A673 (cell line): ENCODE data around the gene ICAM4. TPM values are rescaled to one million over a fixed set of nuclear protein-coding genes. Genes with fewer than 3 reads are reported as not detected.

Experiments
- BruUV-seq: library from RNA; stranded (reverse); fragments of 400-500 nt; replicated peaks from 2 replicates; lab custom pipeline; 2021; lab: Mats Ljungman, UMichigan
- CTCF ChIA-PET: fragments of 300-600 bp; sonication (Branson Sonifier 250); formaldehyde crosslinking; loops from one replicate; lab custom pipeline; 2022; ENCODE audit warnings: antibody characterized with exemption; lab: Charles Lee
- POLR2A ChIA-PET: fragments of 300-600 bp; sonication (Branson Sonifier 250); formaldehyde crosslinking; loops from one replicate; lab custom pipeline; 2022; ENCODE audit warnings: antibody characterized with exemption; ENCODE audit not compliant: low non-redundant PET; lab: Charles Lee
- DNase-seq: peaks from one replicate; pipeline ENCODE4 v3.0.0-alpha.2; 2015; ENCODE audit warnings: low spot score
- H3K27ac ChIP-seq: fragments of 200-600 bp; sonication (generic); 2 replicates; pipeline ENCODE4 v1.5.1; 2016; ENCODE audit warnings: mixed run types, low read depth, mild to moderate bottlenecking, mixed read lengths, antibody characterized with exemption, low read length; ENCODE audit not compliant: poor library complexity, severe bottlenecking
- H3K27me3 ChIP-seq: fragments of 200-600 bp; sonication (generic); replicated peaks from 2 replicates; pipeline ENCODE4 v1.6.1; 2017; ENCODE audit warnings: mixed run types, low read depth, mild to moderate bottlenecking, mixed read lengths, antibody characterized with exemption, low read length; ENCODE audit not compliant: insufficient read depth, poor library complexity
- H3K36me3 ChIP-seq: fragments of 200-600 bp; sonication (generic); 2 replicates; pipeline ENCODE4 v1.6.1; 2016; ENCODE audit warnings: mixed run types, mild to moderate bottlenecking, mixed read lengths, antibody characterized with exemption, low read length; ENCODE audit not compliant: insufficient read depth, poor library complexity, severe bottlenecking
- H3K4me1 ChIP-seq: fragments of 200-600 bp; sonication (generic); 2 replicates; pipeline ENCODE4 v1.6.1; 2017; ENCODE audit warnings: mixed run types, mild to moderate bottlenecking, mixed read lengths, antibody characterized with exemption, low read length; ENCODE audit not compliant: insufficient read depth, poor library complexity, severe bottlenecking
- H3K4me3 ChIP-seq: fragments of 200-600 bp; sonication (generic); 2 replicates; pipeline ENCODE4 v1.5.1; 2016; ENCODE audit warnings: low read depth, mixed run types, mild to moderate bottlenecking, mixed read lengths, low read length; ENCODE audit not compliant: poor library complexity, severe bottlenecking
- H3K9me3 ChIP-seq: fragments of 200-600 bp; sonication (generic); 2 replicates; pipeline ENCODE4 v1.6.1; 2016; ENCODE audit warnings: mixed run types, low read depth, mild to moderate bottlenecking, mixed read lengths, antibody characterized with exemption, low read length; ENCODE audit not compliant: poor library complexity, severe bottlenecking
- EZH2 ChIP-seq: fragments of 200-600 bp; sonication (generic); IDR thresholded peaks from 2 replicates; pipeline ENCODE4 v1.6.1; 2017; ENCODE audit warnings: borderline replicate concordance, low read depth, mild to moderate bottlenecking, mixed read lengths, antibody characterized with exemption, low read length; ENCODE audit not compliant: poor library complexity, severe bottlenecking
- intact Hi-C: fragments of 100-400 bp; cut with micrococcal nuclease; formaldehyde crosslinking; loops from one replicate; pipeline ENCODE4 v1.10.0; 2022; ENCODE audit not compliant: unreplicated experiment
- total RNA-seq: library from RNA; stranded (reverse); gene quantifications from 2 replicates; pipeline ENCODE4 v1.2.3, GENCODE V29; 2021
- TF ChIP-seq, protein P1 (sequence below): fragments of 300-800, 200-600 bp; sonication (generic); conservative IDR thresholded peaks from 2 replicates; pipeline ENCODE4 v1.5.1; 2017; ENCODE audit warnings: low read depth, mild to moderate bottlenecking, antibody characterized with exemption, low read length, moderate library complexity, mixed read lengths

The ICAM4 gene
- total RNA-seq, 1 experiment from 2014 or later: 0.58 TPM

DNA sequence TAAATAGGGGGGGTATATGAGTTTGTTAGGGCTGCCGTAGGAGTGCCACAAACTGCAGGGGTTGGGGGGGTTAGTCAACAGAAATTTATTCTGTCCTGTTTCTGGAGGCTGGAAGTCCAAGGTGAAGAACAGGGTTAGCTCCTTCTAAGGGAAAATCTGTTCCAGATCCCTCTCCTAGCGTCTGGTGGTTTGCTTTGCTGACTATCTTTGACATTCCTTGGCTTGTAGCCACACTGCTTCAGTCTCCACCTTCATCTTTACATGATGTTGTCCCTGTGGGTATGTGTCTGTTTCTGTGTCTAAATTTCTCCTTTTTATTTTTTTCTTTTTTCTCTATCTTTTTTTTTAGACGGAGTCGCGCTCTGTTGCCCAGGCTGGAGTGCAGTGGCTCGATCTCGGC is 24.0 kb upstream of the ICAM4 start:
- no peak for TF ChIP-seq EZH2
- TF ChIP-seq, protein P1, sequence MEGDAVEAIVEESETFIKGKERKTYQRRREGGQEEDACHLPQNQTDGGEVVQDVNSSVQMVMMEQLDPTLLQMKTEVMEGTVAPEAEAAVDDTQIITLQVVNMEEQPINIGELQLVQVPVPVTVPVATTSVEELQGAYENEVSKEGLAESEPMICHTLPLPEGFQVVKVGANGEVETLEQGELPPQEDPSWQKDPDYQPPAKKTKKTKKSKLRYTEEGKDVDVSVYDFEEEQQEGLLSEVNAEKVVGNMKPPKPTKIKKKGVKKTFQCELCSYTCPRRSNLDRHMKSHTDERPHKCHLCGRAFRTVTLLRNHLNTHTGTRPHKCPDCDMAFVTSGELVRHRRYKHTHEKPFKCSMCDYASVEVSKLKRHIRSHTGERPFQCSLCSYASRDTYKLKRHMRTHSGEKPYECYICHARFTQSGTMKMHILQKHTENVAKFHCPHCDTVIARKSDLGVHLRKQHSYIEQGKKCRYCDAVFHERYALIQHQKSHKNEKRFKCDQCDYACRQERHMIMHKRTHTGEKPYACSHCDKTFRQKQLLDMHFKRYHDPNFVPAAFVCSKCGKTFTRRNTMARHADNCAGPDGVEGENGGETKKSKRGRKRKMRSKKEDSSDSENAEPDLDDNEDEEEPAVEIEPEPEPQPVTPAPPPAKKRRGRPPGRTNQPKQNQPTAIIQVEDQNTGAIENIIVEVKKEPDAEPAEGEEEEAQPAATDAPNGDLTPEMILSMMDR: no peak
- CTCF ChIA-PET: interaction anchor here (0.6 to 0.7 kb wide), 2 partner anchors 11 to 143 kb away, joined by 3 to 9 read pairs; no protein-coding TSS in a partner anchor

DNA sequence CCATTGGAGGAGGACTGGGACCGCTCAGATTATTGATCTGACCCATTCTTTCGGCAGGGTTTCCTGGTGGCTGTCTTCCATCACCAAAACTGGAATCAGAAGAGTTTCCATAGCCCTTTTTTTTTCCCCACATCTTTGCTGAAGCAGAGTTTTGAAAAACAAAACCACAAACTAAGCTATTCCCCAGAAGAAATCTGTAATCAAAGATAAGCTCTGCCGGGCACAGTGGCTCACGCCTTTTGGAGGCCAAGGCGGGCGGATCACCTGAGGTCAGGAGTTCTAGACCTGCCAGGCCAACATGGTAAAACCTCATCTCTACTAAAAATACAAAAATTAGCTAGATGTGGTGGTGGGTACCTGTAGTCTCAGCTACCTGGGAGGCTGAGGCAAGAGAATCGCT is 20.0 kb upstream of the ICAM4 start:
- POLR2A ChIA-PET: interaction anchor here (0.6 kb wide), 1 partner anchor 57 kb away, joined by 7 read pairs; no protein-coding TSS in a partner anchor
- Histone ChIP-seq H3K27me3 (no peaks in the 10 kb centered on the region), H3K4me1 (peaks cover 6% of the 10 kb centered on the region), H3K9me3 (no peaks in the 10 kb centered on the region), H3K36me3 (no peaks in the 10 kb centered on the region), H3K4me3 (no peak overlapping the region), H3K27ac (no peak overlapping the region)
- TF ChIP-seq EZH2: no peak
- TF ChIP-seq, protein P1: no peak
- BruUV-seq: no TSS peak
- intact Hi-C loops: no loop called here
- DNase-seq: no peak
- CTCF ChIA-PET: interaction anchor here (1.0 kb wide), 1 partner anchor 122 kb away, joined by 8 read pairs; no protein-coding TSS in a partner anchor

More for the DNA sequence above, 24.0 kb upstream of the ICAM4 start:
- POLR2A ChIA-PET: no interaction called here
- intact Hi-C loops: no loop called here
- DNase-seq: no peak
- no peaks in the 10 kb centered on the region for H3K27me3 ChIP-seq
- H3K4me1 ChIP-seq: no peaks in the 10 kb centered on the region
- no TSS peak for BruUV-seq
- no peaks in the 10 kb centered on the region for H3K9me3 ChIP-seq
- H3K4me3 ChIP-seq: no peak overlapping the region
- peaks cover 11% of the 10 kb centered on the region for H3K36me3 ChIP-seq
- no peak overlapping the region for H3K27ac ChIP-seq

DNA sequence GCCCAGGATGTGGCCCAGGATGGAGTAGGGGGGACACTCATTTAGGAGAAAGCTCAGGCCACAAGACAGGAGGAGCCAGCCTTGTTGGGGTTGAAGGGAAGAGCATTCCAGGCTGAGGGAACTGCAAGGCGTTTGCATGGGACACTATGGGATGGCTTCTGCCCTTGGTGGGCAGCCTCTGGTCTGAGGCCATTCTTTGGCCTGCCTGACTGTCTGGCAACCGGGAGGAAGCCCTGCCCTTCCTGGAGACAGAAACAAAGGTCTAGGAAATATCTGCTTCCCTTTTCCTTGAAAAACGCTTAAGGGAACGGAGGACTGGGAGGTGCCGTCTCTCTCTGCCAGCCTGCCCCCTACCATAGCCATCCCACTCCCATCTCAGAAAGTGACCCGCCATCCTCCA is 18.7 kb upstream of the ICAM4 start:
- no peaks in the 10 kb centered on the region for H3K36me3 ChIP-seq
- intact Hi-C loops: no loop called here
- POLR2A ChIA-PET: no interaction called here
- peaks cover 6% of the 10 kb centered on the region for H3K4me1 ChIP-seq
- no peak overlapping the region for H3K27ac ChIP-seq
- CTCF ChIA-PET: no interaction called here
- no peaks in the 10 kb centered on the region for H3K9me3 ChIP-seq
- no peaks in the 10 kb centered on the region for H3K27me3 ChIP-seq
- BruUV-seq: no TSS peak
- no peak for DNase-seq
- H3K4me3 ChIP-seq: no peak overlapping the region
- TF ChIP-seq, protein P1: no peak
- no peak for TF ChIP-seq EZH2
